Brain microvascular endothelial cell (primary cell): ENCODE results near the gene CDKN1A.
"Not testable (repeated sequence)": the region's sequence is repeated elsewhere in the genome, so short reads cannot be mapped to it uniquely, and the experiment has no call there.

ENCODE experiments used
- DNase-seq: peaks from one replicate; pipeline ENCODE4 v3.0.0-alpha.2; 2020
- H3K27ac ChIP-seq: fragments of 250-450 bp; sonication (Bioruptor Pico); 2 replicates; pipeline ENCODE4 v1.5.1; 2020; ENCODE audit warnings: mild to moderate bottlenecking, moderate library complexity
- H3K27me3 ChIP-seq: fragments of 250-450 bp; sonication (Bioruptor Pico); replicated peaks from 2 replicates; pipeline ENCODE4 v1.5.1; 2020; ENCODE audit warnings: mild to moderate bottlenecking
- H3K36me3 ChIP-seq: fragments of 250-450 bp; sonication (Bioruptor Pico); replicated peaks from 2 replicates; pipeline ENCODE4 v1.5.1; 2020; ENCODE audit warnings: mild to moderate bottlenecking
- H3K4me3 ChIP-seq: 2 replicates; pipeline ENCODE4 v1.5.1; 2011; ENCODE audit warnings: low read depth, mild to moderate bottlenecking, control low read depth, low read length, moderate library complexity
- in situ Hi-C: cut with HindIII; loops from 2 replicates; pipeline ENCODE4 v1.10.0; 2017; ENCODE audit warnings: low sequenced_read_pairs, low pct_ligation_motif_present
- TF ChIP-seq, protein P1 (sequence below): IDR thresholded peaks from 2 replicates; pipeline ENCODE4 v1.5.1; 2011; ENCODE audit warnings: low read depth, mild to moderate bottlenecking, moderate library complexity, low read length, control low read depth, inconsistent platforms; ENCODE audit errors: missing control alignments

The CDKN1A gene

DNA sequence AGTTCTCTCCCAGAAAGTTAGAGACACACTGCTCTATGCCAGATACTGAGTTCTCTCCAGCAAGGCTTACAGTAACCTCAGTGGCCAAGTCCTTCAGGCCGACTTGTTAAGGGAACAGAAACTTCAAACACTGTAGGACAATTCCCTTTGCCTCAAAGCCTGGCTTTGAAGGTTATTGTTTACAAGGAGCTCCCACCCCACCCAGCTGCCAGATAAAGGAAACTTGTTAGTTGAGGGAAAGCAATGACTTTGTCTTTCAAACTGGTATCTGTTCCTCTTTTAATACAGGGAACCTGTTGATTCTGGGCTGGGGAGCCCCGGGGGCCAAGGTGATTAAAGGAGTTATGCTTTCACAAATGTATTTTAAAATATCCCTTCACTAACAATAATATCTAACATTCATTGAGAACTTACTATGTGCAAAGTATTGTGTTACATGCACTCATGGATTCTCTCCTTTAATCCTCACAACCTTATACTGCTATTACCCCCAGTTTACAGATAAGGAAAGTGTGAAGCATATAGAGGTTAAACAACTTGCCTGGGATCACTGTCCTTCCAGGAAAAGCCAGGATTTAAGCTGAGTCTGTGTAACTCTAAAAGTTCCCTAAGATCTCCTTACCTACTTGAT, 27.6 kb upstream of the CDKN1A start:
- Histone ChIP-seq H3K27me3 (no peaks in the 10 kb centered on the region), H3K36me3 (no peaks in the 10 kb centered on the region), H3K4me3 (no peak overlapping the region), H3K27ac (no peak overlapping the region)
- DNase-seq, result no peak
- in situ Hi-C loops, result no loop called here
- TF ChIP-seq, protein P1, sequence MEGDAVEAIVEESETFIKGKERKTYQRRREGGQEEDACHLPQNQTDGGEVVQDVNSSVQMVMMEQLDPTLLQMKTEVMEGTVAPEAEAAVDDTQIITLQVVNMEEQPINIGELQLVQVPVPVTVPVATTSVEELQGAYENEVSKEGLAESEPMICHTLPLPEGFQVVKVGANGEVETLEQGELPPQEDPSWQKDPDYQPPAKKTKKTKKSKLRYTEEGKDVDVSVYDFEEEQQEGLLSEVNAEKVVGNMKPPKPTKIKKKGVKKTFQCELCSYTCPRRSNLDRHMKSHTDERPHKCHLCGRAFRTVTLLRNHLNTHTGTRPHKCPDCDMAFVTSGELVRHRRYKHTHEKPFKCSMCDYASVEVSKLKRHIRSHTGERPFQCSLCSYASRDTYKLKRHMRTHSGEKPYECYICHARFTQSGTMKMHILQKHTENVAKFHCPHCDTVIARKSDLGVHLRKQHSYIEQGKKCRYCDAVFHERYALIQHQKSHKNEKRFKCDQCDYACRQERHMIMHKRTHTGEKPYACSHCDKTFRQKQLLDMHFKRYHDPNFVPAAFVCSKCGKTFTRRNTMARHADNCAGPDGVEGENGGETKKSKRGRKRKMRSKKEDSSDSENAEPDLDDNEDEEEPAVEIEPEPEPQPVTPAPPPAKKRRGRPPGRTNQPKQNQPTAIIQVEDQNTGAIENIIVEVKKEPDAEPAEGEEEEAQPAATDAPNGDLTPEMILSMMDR, result no peak

DNA sequence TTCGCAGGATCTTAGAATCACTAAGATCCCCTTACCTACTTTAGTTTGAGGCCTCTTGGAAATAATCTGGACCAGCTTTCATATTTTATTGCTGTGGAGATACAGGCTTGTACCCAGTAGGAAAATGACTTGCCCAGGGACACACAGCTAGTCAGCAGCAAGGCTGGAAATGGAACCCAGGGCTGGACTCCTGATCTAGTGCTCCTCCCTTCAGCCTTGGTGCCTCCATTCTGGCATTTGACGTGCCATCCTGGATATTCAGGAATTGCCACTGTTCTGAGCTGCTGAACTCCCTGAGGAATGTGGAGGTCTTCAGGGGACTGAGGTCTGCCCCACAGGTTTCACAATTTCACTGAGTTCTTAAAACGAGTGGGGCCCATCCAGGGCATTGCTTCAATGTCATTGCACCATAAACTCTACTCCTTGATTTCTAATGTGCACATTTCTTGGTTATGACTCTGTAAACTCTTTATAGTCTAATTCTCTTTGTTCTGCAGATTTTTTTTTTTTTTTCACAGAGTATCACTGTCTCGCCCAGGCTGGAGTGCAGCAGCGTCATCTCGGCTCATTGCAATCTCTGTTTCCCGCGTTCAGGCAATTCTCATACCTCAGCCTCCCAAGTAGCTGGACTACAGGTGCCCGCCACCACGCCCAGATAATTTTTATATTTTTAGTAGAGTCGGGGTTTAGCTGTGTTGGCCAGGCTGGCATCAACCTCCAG, 26.7 kb upstream of the CDKN1A start:
- H3K4me3 ChIP-seq, result no peak overlapping the region
- TF ChIP-seq, protein P1, result no peak
- no peaks in the 10 kb centered on the region for H3K27me3 ChIP-seq
- in situ Hi-C loops, result no loop called here
- DNase-seq, result no peak
- H3K36me3 ChIP-seq, result no peaks in the 10 kb centered on the region
- H3K27ac ChIP-seq, result no peak overlapping the region

DNA sequence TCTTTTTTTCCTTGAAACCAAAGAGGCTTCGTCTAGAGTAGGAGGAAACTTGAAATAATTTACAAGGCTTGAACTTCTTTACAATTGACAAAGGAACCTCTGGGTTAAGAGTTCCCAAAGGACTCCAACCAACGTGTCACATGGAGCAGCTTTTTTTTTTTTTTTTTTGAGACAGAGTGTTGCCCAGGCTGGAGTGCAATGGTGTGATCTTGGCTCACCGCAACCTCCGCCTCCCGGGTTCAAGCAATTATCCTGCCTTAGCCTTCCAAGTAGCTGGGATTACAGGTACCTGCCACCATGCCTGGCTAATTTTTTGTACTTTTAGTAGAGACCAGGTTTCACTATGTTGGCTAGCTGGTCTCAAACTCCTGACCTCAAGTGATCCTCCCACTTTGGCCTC, 24.0 kb upstream of the CDKN1A start:
- DNase-seq, H3K36me3 ChIP-seq, H3K27me3 ChIP-seq, H3K27ac ChIP-seq, in situ Hi-C loops, H3K4me3 ChIP-seq: not testable (repeated sequence)

DNA sequence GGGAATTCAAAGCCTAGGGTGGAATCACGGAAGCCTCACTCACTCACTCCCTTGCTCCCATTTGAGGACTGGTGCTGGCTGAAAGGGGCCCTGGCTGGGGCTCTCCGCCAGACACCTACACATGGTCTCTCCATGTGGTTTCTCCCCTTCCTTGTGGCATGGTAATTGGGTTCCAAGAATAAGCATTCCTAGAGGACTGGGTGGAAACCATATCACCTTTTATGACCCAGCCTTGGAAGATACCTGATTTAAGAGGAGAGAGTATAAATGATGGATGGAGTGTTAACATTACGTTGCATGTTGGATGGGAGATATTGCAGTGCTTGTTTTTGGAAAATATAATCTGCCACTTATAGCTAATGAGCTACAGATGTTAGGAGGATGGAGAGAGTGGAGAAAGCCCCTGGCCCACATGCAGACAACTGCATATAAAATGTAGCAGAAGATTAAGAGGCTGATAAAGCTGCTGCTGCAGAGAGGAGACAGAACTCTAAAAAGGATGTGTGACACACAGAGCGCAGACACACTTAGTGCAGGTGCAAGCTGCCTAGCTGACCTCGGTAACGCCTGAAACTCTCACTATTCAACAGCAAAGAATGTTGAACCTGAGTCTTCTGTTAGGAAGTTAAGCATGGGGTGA, 23.3 kb upstream of the CDKN1A start:
- H3K36me3 ChIP-seq, result no peaks in the 10 kb centered on the region
- no peak overlapping the region for H3K4me3 ChIP-seq
- no peak for DNase-seq
- in situ Hi-C loops, result no loop called here
- TF ChIP-seq, protein P1, result no peak
- H3K27ac ChIP-seq, result no peak overlapping the region
- H3K27me3 ChIP-seq, result no peaks in the 10 kb centered on the region

DNA sequence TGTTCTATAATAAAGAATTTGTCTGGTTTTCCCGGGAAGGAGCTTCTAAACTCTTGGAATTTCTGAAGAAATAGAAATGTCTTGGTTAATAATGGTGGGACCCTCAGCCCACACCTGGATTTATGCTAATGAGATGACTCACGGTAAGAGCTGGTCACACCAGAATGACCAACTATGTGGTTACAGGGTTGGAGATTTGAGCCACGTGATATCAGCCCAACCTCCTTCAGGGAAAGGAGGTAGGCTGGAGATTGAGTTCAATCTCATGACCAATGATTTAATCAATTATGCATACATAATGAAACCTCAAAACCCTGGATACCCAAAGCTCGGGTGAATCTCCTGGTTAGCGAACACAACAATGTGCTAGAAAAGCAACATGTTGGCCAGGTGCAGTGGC, 22.1 kb upstream of the CDKN1A start:
- no peaks in the 10 kb centered on the region for H3K36me3 ChIP-seq
- no peak overlapping the region for H3K4me3 ChIP-seq
- no peak overlapping the region for H3K27ac ChIP-seq
- DNase-seq, result no peak
- TF ChIP-seq, protein P1, result no peak
- H3K27me3 ChIP-seq, result no peaks in the 10 kb centered on the region
- in situ Hi-C loops, result no loop called here

DNA sequence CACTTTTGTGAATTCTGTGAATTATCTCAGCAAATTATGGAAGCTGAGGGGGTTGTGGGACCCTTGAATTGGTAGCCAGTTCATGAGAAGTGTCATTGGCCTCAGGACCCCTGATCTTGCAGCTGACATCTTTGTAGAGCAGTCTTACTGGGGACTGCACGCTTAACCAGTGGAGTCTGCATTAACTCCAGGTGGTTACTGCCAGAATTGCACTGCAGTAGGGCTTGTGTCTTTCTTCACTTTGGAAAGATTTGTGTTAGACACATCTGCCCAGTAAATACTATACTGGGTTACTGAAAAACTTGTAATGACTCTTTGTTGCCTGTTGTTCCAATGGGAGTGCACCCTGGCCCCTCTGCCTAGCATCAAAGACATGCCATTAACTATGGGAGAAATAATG, 21.2 kb upstream of the CDKN1A start:
- DNase-seq, result no peak
- H3K4me3 ChIP-seq, result no peak overlapping the region
- no peaks in the 10 kb centered on the region for H3K36me3 ChIP-seq
- H3K27ac ChIP-seq, result no peak overlapping the region
- in situ Hi-C loops, result no loop called here
- no peaks in the 10 kb centered on the region for H3K27me3 ChIP-seq
- TF ChIP-seq, protein P1, result no peak
